Measurements from ENCODE around the gene ZNF335. TPM values are rescaled to one million over a fixed set of nuclear protein-coding genes. Genes with fewer than 3 reads are reported as not detected.
A peak's percentile ranks its signal among the peaks of the same experiment; 100 is the strongest.

ZNF335 gene
- total RNA-seq, 1 donor from 2014 or later = 7.2 TPM

DNA sequence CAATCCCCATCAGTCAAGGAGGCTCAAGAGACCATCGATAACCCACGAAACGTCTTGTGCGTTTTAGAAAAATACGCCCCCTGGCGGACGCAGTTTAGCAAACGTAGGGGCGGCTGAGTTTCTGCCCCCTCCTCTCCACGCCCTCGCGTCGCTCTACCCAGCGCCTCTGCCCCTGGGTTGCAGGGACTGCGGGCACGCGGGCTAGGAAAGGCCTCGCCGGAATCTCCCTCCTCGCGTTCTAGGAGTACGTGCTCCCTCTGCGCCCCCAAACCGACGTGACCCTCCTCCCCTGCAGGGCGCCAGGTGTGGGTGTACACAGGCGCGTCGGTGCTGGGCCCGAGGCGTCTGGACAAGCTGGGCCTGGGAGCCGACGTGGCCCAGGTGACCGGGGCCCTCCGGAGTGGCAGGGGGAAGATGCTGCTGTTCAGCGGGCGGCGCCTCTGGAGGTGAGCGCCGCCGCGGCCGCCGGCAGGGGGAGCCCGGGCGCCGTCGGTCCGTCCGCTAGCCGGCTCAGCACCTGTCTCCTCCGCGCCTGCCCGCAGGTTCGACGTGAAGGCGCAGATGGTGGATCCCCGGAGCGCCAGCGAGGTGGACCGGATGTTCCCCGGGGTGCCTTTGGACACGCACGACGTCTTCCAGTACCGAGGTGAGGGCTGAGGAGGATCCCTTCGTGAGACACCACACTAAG lies 42.0 kb upstream of the ZNF335 start:
- H3K27me3 Mint-ChIP-seq (ENCODE audit: insufficient read depth, low read depth) = peaks cover 31% of the 10 kb centered on the region
- Histone ChIP-seq H3K4me1 (no peaks in the 10 kb centered on the region), H3K79me2 (ENCODE audit: low read depth) (no peaks in the 10 kb centered on the region), H2AFZ (replicated peaks) (peak overlapping the region; percentile 90), H3K27me3 (peaks cover 36% of the 10 kb centered on the region), H3K36me3 (no peaks in the 10 kb centered on the region), H3K9me3 (ENCODE audit: low read depth) (no peaks in the 10 kb centered on the region), H3K4me2 (peak overlapping the region; percentile 75), H3K4me3 (peak overlapping the region; percentile 44), H3K9ac (no peak overlapping the region), H4K20me1 (ENCODE audit: low read depth) (peaks cover 9% of the 10 kb centered on the region), H3F3A (ENCODE audit: low read depth) (peaks cover 12% of the 10 kb centered on the region), H3K27ac (no peak overlapping the region)
- peaks cover 9% of the 10 kb centered on the region for H3K9me3 Mint-ChIP-seq
- H3K36me3 Mint-ChIP-seq = no peaks in the 10 kb centered on the region
- TF ChIP-seq EZH2phosphoT487 (IDR thresholded peaks at IDR 0.05) (peak; percentile 48), EZH2 (IDR thresholded peaks at IDR 0.05) (peak; percentile 55)
- TF ChIP-seq, protein P1, sequence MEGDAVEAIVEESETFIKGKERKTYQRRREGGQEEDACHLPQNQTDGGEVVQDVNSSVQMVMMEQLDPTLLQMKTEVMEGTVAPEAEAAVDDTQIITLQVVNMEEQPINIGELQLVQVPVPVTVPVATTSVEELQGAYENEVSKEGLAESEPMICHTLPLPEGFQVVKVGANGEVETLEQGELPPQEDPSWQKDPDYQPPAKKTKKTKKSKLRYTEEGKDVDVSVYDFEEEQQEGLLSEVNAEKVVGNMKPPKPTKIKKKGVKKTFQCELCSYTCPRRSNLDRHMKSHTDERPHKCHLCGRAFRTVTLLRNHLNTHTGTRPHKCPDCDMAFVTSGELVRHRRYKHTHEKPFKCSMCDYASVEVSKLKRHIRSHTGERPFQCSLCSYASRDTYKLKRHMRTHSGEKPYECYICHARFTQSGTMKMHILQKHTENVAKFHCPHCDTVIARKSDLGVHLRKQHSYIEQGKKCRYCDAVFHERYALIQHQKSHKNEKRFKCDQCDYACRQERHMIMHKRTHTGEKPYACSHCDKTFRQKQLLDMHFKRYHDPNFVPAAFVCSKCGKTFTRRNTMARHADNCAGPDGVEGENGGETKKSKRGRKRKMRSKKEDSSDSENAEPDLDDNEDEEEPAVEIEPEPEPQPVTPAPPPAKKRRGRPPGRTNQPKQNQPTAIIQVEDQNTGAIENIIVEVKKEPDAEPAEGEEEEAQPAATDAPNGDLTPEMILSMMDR (IDR thresholded peaks at IDR 0.05) = peak; percentile 68
- peak overlapping the region; percentile 71 for H3K4me3 Mint-ChIP-seq
- no peak overlapping the region for H3K27ac Mint-ChIP-seq
- DNase-seq (ENCODE audit: low spot score) = peak; percentile 90
- peaks cover 14% of the 10 kb centered on the region for H3K4me1 Mint-ChIP-seq

DNA sequence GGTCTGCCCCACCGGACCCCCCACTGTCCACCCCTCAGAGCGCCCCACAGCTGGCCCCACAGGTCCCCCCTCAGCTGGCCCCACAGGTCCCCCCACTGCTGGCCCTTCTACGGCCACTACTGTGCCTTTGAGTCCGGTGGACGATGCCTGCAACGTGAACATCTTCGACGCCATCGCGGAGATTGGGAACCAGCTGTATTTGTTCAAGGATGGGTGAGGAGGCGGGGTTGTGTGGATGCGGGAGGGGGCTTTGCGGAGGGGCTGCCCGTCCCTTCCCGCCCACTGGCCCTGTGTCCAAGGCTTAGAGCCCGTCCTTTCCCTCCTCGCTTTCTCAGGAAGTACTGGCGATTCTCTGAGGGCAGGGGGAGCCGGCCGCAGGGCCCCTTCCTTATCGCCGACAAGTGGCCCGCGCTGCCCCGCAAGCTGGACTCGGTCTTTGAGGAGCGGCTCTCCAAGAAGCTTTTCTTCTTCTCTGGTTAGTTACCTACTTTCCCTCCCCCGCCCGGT lies 41.4 kb upstream of the ZNF335 start:
- H3K27me3 Mint-ChIP-seq (ENCODE audit: insufficient read depth, low read depth) = peaks cover 31% of the 10 kb centered on the region
- Histone ChIP-seq H3K4me2 (peak overlapping the region; percentile 75), H3K9ac (no peak overlapping the region), H3K27ac (no peak overlapping the region), H3K4me1 (peaks cover 2% of the 10 kb centered on the region), H4K20me1 (ENCODE audit: low read depth) (peaks cover 9% of the 10 kb centered on the region), H3K36me3 (no peaks in the 10 kb centered on the region), H3K27me3 (peaks cover 36% of the 10 kb centered on the region), H2AFZ (replicated peaks) (peak overlapping the region; percentile 90), H3K9me3 (ENCODE audit: low read depth) (no peaks in the 10 kb centered on the region), H3K79me2 (ENCODE audit: low read depth) (no peaks in the 10 kb centered on the region), H3K4me3 (peak overlapping the region; percentile 44), H3F3A (ENCODE audit: low read depth) (peaks cover 12% of the 10 kb centered on the region)
- TF ChIP-seq EZH2phosphoT487 (IDR thresholded peaks at IDR 0.05) (no peak), EZH2 (IDR thresholded peaks at IDR 0.05) (no peak)
- TF ChIP-seq, protein P1 (IDR thresholded peaks at IDR 0.05) = no peak
- H3K4me1 Mint-ChIP-seq = peaks cover 20% of the 10 kb centered on the region
- H3K36me3 Mint-ChIP-seq = no peaks in the 10 kb centered on the region
- H3K27ac Mint-ChIP-seq = no peak overlapping the region
- H3K4me3 Mint-ChIP-seq = peak overlapping the region; percentile 71
- DNase-seq (ENCODE audit: low spot score) = no peak
- H3K9me3 Mint-ChIP-seq = peaks cover 9% of the 10 kb centered on the region

DNA sequence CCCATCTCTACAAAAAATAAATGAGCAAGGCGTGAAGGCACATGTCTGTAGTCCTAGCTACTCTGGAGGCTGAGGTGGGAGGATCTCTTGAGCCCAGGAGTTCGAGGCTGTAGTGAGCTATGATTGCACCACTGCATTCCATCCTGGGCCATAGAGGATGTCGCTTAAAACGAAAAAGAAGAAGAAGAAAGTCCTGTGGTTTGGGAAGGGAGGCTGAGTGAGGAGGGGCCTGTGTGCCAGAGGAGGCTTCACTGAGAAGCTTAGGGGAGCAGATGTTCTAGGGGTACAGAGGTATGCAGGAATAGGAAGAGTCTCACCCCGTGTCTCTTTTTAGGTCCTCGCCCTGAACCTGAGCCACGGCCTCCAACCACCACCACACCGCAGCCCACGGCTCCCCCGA lies 40.9 kb upstream of the ZNF335 start:
- Histone ChIP-seq H3K9me3 (ENCODE audit: low read depth) (no peaks in the 10 kb centered on the region), H3K27me3 (peaks cover 36% of the 10 kb centered on the region), H3F3A (ENCODE audit: low read depth) (peaks cover 12% of the 10 kb centered on the region), H4K20me1 (ENCODE audit: low read depth) (peaks cover 9% of the 10 kb centered on the region), H3K4me3 (no peak overlapping the region), H3K4me1 (peaks cover 6% of the 10 kb centered on the region), H3K9ac (no peak overlapping the region), H3K4me2 (no peak overlapping the region), H3K79me2 (ENCODE audit: low read depth) (no peaks in the 10 kb centered on the region), H2AFZ (replicated peaks) (no peak overlapping the region), H3K27ac (no peak overlapping the region), H3K36me3 (no peaks in the 10 kb centered on the region)
- Mint-ChIP-seq H3K27ac (no peak overlapping the region), H3K9me3 (peaks cover 9% of the 10 kb centered on the region), H3K36me3 (no peaks in the 10 kb centered on the region), H3K4me3 (no peak overlapping the region), H3K4me1 (peaks cover 24% of the 10 kb centered on the region), H3K27me3 (ENCODE audit: insufficient read depth, low read depth) (peaks cover 31% of the 10 kb centered on the region)
- DNase-seq (ENCODE audit: low spot score) = no peak
- TF ChIP-seq EZH2phosphoT487 (IDR thresholded peaks at IDR 0.05) (no peak), EZH2 (IDR thresholded peaks at IDR 0.05) (no peak)
- TF ChIP-seq, protein P1 (IDR thresholded peaks at IDR 0.05) = no peak
